PFSK-1 (cell line): Measurements from ENCODE around the gene ZNF24.

Source experiments
- FOXP2 ChIP-seq: optimal IDR thresholded peaks from 2 replicates; pipeline ENCODE3; 2011; ENCODE audit warnings: borderline replicate concordance, control low read depth, inconsistent platforms; ENCODE audit not compliant: insufficient read depth; ENCODE audit errors: extremely low read length, extremely low read depth
- POLR2AphosphoS5 ChIP-seq: IDR thresholded peaks from 2 replicates; pipeline ENCODE4 v1.6.1; 2012; ENCODE audit warnings: low read depth, mild to moderate bottlenecking, control low read depth, low read length, moderate library complexity
- REST ChIP-seq, 2 experiments: IDR thresholded peaks; 2 replicates each; pipeline versions ENCODE4 v1.6.1 to v1.8.0; 2011 to 2012; ENCODE audit warnings: low read depth in 2 of 2, low read length in 2 of 2, control low read depth in 1 of 2, inconsistent platforms in 1 of 2, mild to moderate bottlenecking in 1 of 2, moderate library complexity in 1 of 2; ENCODE audit not compliant: insufficient read depth in 1 of 2
- SIN3A ChIP-seq: IDR thresholded peaks from 2 replicates; pipeline ENCODE4 v1.6.1; 2012; ENCODE audit warnings: mild to moderate bottlenecking, low read length, moderate library complexity, borderline replicate concordance; ENCODE audit not compliant: insufficient read depth
- TAF1 ChIP-seq: IDR thresholded peaks from 2 replicates; pipeline ENCODE4 v1.6.1; 2012; ENCODE audit warnings: low read length, control low read depth, borderline replicate concordance; ENCODE audit not compliant: insufficient read depth

ZNF24 gene

GRCh38 chr18:35389095-35389618 lies 44.9 kb upstream of the ZNF24 start:
- TF ChIP-seq POLR2AphosphoS5 (no peak), REST (IDR thresholded peaks at IDR 0.05; ENCODE audit: insufficient read depth in 1 of 2, low read depth in 2 of 2, low read length in 2 of 2) (no peak), FOXP2 (no peak), TAF1 (no peak), SIN3A (no peak)

- no peak for TF ChIP-seq REST (IDR thresholded peaks at IDR 0.05; ENCODE audit: insufficient read depth in 1 of 2, low read depth in 2 of 2, low read length in 2 of 2)
- no peak for TF ChIP-seq POLR2AphosphoS5
- no peak for TF ChIP-seq SIN3A
- TF ChIP-seq TAF1, result no peak
- no peak for TF ChIP-seq FOXP2
Measured at GRCh38 chr18:35387152-35387571, 42.9 kb upstream of the ZNF24 start.

- TF ChIP-seq FOXP2, result no peak
- no peak for TF ChIP-seq TAF1
- no peak for TF ChIP-seq POLR2AphosphoS5
- no peak for TF ChIP-seq SIN3A
- no peak for TF ChIP-seq REST (IDR thresholded peaks at IDR 0.05; ENCODE audit: insufficient read depth in 1 of 2, low read depth in 2 of 2, low read length in 2 of 2)
Measured at GRCh38 chr18:35386600-35387100, 42.4 kb upstream of the ZNF24 start.

GRCh38 chr18:35383136-35383535 lies 38.9 kb upstream of the ZNF24 start:
- TF ChIP-seq TAF1, result no peak
- TF ChIP-seq POLR2AphosphoS5, result no peak
- no peak for TF ChIP-seq REST (IDR thresholded peaks at IDR 0.05; ENCODE audit: insufficient read depth in 1 of 2, low read depth in 2 of 2, low read length in 2 of 2)
- no peak for TF ChIP-seq SIN3A

- TF ChIP-seq TAF1 (no peak), POLR2AphosphoS5 (no peak), SIN3A (no peak), REST (IDR thresholded peaks at IDR 0.05; ENCODE audit: insufficient read depth in 1 of 2, low read depth in 2 of 2, low read length in 2 of 2) (no peak), FOXP2 (no peak)
Measured at GRCh38 chr18:35379421-35379820, 35.2 kb upstream of the ZNF24 start.
